ENCODE measurements around the gene SSBP3. TPM values are rescaled to one million over a fixed set of nuclear protein-coding genes. Genes with fewer than 3 reads are reported as not detected.

SSBP3 gene
- total RNA-seq, 1 experiment from 2014 or later: 115 TPM

- peaks cover 98% of the 10 kb centered on the region for H3K4me1 Mint-ChIP-seq
- peak overlapping the region; percentile 95 for H3K27ac Mint-ChIP-seq
- H3K9me3 Mint-ChIP-seq: no peaks in the 10 kb centered on the region
- peak overlapping the region; percentile 35 for H3K4me3 Mint-ChIP-seq
- peaks cover 3% of the 10 kb centered on the region for H3K36me3 Mint-ChIP-seq
- TF ChIP-seq SOX15 (CRISPR knock-in tag; IDR thresholded peaks at IDR 0.05) (no peak), ATF2 (CRISPR knock-in tag; IDR thresholded peaks at IDR 0.05; ENCODE audit: borderline replicate concordance, low read depth) (no peak), RELA (CRISPR knock-in tag; IDR thresholded peaks at IDR 0.05; ENCODE audit: borderline replicate concordance) (no peak), NR3C1 (CRISPR knock-in tag; conservative IDR thresholded peaks at IDR 0.05; ENCODE audit: low read depth) (no peak)
- CTCF ChIA-PET: interaction anchor here (0.6 kb wide), 1 partner anchor 66 kb away, joined by 3 read pairs; no protein-coding TSS in a partner anchor
- DNase-seq (ENCODE audit: low spot score) (no peak), ATAC-seq (no peak)
- POLR2A ChIA-PET: interaction anchor here (1.0 kb wide), 1 partner anchor 101 kb away, joined by 3 read pairs; no protein-coding TSS in a partner anchor
- H3K27me3 Mint-ChIP-seq (ENCODE audit: low read depth): no peaks in the 10 kb centered on the region
These were observed 29.7 kb downstream of the SSBP3 start for GRCh38 chr1:54376430-54377039.

- Mint-ChIP-seq H3K27ac (peak overlapping the region; percentile 95), H3K27me3 (ENCODE audit: low read depth) (no peaks in the 10 kb centered on the region), H3K4me1 (peaks cover 98% of the 10 kb centered on the region), H3K9me3 (no peaks in the 10 kb centered on the region), H3K4me3 (peak overlapping the region; percentile 35), H3K36me3 (peaks cover 2% of the 10 kb centered on the region; the same call in 1 of the 2 replicates)
- TF ChIP-seq ZBTB43 (CRISPR knock-in tag; IDR thresholded peaks at IDR 0.05): no peak
- TF ChIP-seq NR1H2 (CRISPR knock-in tag; IDR thresholded peaks at IDR 0.05): no peak
- TF ChIP-seq ZNF281 (CRISPR knock-in tag; IDR thresholded peaks at IDR 0.05): peak; percentile 80; the same call in 1 of the 2 replicates
- TF ChIP-seq FOXP1 (CRISPR knock-in tag; IDR thresholded peaks at IDR 0.05; ENCODE audit: borderline replicate concordance): 0 out of 2 replicates have a peak, but pooled peaks have one; percentile 15
- TF ChIP-seq ZNF423 (CRISPR knock-in tag; IDR thresholded peaks at IDR 0.05): 0 out of 2 replicates have a peak, but pooled peaks have one; percentile 7
- CTCF ChIA-PET: no interaction called here
- DNase-seq (ENCODE audit: low spot score) (no peak), ATAC-seq (peak; percentile 56)
- POLR2A ChIA-PET: interaction anchor here (1.0 kb wide), 1 partner anchor 11 kb away, joined by 3 read pairs; no protein-coding TSS in a partner anchor
These were observed 30.3 kb downstream of the SSBP3 start for GRCh38 chr1:54375712-54376429.

- POLR2A ChIA-PET: interaction anchor here (1.0 kb wide), 1 partner anchor 10 kb away, joined by 3 read pairs; no protein-coding TSS in a partner anchor
- Mint-ChIP-seq H3K27me3 (ENCODE audit: low read depth) (no peaks in the 10 kb centered on the region), H3K36me3 (peaks cover 8% of the 10 kb centered on the region), H3K27ac (peak overlapping the region; percentile 57; the same call in 1 of the 2 replicates), H3K4me3 (peak overlapping the region; percentile 18), H3K9me3 (no peaks in the 10 kb centered on the region), H3K4me1 (peaks cover 94% of the 10 kb centered on the region)
- TF ChIP-seq CBFB (CRISPR knock-in tag; IDR thresholded peaks at IDR 0.05; ENCODE audit: low read depth) (no peak), ESRRA (CRISPR knock-in tag; IDR thresholded peaks at IDR 0.05; ENCODE audit: borderline replicate concordance) (no peak), ZNF281 (CRISPR knock-in tag; IDR thresholded peaks at IDR 0.05) (no peak), FOXP4 (CRISPR knock-in tag; IDR thresholded peaks at IDR 0.05) (no peak)
- CTCF ChIA-PET: interaction anchor here (0.8 kb wide), 1 partner anchor 114 kb away, joined by 3 read pairs; no protein-coding TSS in a partner anchor
- ATAC-seq (no peak), DNase-seq (ENCODE audit: low spot score) (no peak)
These were observed 30.9 kb downstream of the SSBP3 start for GRCh38 chr1:54375298-54375697.

Measured in WTC11 (cell line).